ENCODE data around the gene TAS1R3.

GRCh38 chr1:1324084-1324523 is 7.0 kb upstream of the TAS1R3 start:
- TF ChIP-seq, protein P1, sequence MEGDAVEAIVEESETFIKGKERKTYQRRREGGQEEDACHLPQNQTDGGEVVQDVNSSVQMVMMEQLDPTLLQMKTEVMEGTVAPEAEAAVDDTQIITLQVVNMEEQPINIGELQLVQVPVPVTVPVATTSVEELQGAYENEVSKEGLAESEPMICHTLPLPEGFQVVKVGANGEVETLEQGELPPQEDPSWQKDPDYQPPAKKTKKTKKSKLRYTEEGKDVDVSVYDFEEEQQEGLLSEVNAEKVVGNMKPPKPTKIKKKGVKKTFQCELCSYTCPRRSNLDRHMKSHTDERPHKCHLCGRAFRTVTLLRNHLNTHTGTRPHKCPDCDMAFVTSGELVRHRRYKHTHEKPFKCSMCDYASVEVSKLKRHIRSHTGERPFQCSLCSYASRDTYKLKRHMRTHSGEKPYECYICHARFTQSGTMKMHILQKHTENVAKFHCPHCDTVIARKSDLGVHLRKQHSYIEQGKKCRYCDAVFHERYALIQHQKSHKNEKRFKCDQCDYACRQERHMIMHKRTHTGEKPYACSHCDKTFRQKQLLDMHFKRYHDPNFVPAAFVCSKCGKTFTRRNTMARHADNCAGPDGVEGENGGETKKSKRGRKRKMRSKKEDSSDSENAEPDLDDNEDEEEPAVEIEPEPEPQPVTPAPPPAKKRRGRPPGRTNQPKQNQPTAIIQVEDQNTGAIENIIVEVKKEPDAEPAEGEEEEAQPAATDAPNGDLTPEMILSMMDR (conservative IDR thresholded peaks at IDR 0.05; ENCODE audit: low read depth, low read length): no peak
- TF ChIP-seq MAFK (IDR thresholded peaks at IDR 0.05; ENCODE audit: low read depth, low read length) (no peak), FOS (IDR thresholded peaks at IDR 0.05; ENCODE audit: low read depth, low read length) (no peak), RCOR1 (IDR thresholded peaks at IDR 0.05; ENCODE audit: insufficient replicate concordance, low read length) (no peak), BHLHE40 (IDR thresholded peaks at IDR 0.05; ENCODE audit: low read depth, low read length) (no peak), RFX5 (IDR thresholded peaks at IDR 0.05; ENCODE audit: low read depth, low read length) (no peak), POLR2A (IDR thresholded peaks at IDR 0.05; ENCODE audit: low read depth, low read length) (no peak), CHD1 (IDR thresholded peaks at IDR 0.05; ENCODE audit: low read depth, low read length) (no peak), SMC3 (IDR thresholded peaks at IDR 0.05; ENCODE audit: low read depth, low read length) (no peak), RAD21 (IDR thresholded peaks at IDR 0.05; ENCODE audit: low read length) (no peak), MXI1 (IDR thresholded peaks at IDR 0.05; ENCODE audit: borderline replicate concordance, low read depth, low read length) (no peak), CEBPB (IDR thresholded peaks at IDR 0.05; ENCODE audit: low read depth, low read length) (no peak)
- TF ChIP-seq, protein P2, sequence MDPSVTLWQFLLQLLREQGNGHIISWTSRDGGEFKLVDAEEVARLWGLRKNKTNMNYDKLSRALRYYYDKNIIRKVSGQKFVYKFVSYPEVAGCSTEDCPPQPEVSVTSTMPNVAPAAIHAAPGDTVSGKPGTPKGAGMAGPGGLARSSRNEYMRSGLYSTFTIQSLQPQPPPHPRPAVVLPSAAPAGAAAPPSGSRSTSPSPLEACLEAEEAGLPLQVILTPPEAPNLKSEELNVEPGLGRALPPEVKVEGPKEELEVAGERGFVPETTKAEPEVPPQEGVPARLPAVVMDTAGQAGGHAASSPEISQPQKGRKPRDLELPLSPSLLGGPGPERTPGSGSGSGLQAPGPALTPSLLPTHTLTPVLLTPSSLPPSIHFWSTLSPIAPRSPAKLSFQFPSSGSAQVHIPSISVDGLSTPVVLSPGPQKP (IDR thresholded peaks at IDR 0.05; ENCODE audit: borderline replicate concordance, low read depth, low read length): no peak
- TF ChIP-seq, protein P3, sequence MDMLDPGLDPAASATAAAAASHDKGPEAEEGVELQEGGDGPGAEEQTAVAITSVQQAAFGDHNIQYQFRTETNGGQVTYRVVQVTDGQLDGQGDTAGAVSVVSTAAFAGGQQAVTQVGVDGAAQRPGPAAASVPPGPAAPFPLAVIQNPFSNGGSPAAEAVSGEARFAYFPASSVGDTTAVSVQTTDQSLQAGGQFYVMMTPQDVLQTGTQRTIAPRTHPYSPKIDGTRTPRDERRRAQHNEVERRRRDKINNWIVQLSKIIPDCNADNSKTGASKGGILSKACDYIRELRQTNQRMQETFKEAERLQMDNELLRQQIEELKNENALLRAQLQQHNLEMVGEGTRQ (IDR thresholded peaks at IDR 0.05; ENCODE audit: low read depth, low read length): no peak
